H1 (cell line): Measurements from ENCODE around the gene DNAL4. TPM values are rescaled to one million over a fixed set of nuclear protein-coding genes. Genes with fewer than 3 reads are reported as not detected.

ENCODE experiments used
- CTCF ChIA-PET: fragments of 300-600 bp; sonication (Branson Sonifier 250); formaldehyde crosslinking; loops from one replicate; lab custom pipeline; 2021; ENCODE audit not compliant: partially characterized antibody; lab: Charles Lee
- POLR2A ChIA-PET: fragments of 300-600 bp; sonication (Branson Sonifier 250); formaldehyde crosslinking; loops from one replicate; lab custom pipeline; 2021; ENCODE audit warnings: inconsistent platforms; ENCODE audit not compliant: partially characterized antibody; lab: Charles Lee
- DNase-seq, 2 experiments: peaks; one replicate each; pipeline versions ENCODE4 v3.0.0 to v3.0.0-alpha.2; 2010 to 2022; ENCODE audit warnings: low spot score in 2 of 2, low read depth in 1 of 2, mixed read lengths in 1 of 2
- FAIRE-seq: peaks from 2 replicates; lab custom pipeline; 2011; peaks lifted over from hg19 to GRCh38; lab: Jason Lieb, UNC
- H2AFZ ChIP-seq: 2 replicates; pipeline ENCODE4 v1.8.1; 2012; ENCODE audit warnings: low read length, inconsistent platforms
- H2AK5ac ChIP-seq: 2 replicates; pipeline ENCODE4 v1.6.1; 2013; ENCODE audit warnings: low read depth, low read length
- H2BK120ac ChIP-seq: replicated peaks from 2 replicates; pipeline ENCODE3; 2013; ENCODE audit warnings: low read depth, low read length, inconsistent platforms
- H2BK12ac ChIP-seq: 2 replicates; pipeline ENCODE4 v1.6.1; 2013; ENCODE audit warnings: low read depth, low read length
- H2BK15ac ChIP-seq: 2 replicates; pipeline ENCODE4 v1.6.1; 2013; ENCODE audit warnings: low read length
- H2BK20ac ChIP-seq: 2 replicates; pipeline ENCODE4 v1.6.1; 2013; ENCODE audit warnings: low read length
- H2BK5ac ChIP-seq: 2 replicates; pipeline ENCODE4 v1.6.1; 2013; ENCODE audit warnings: low read depth, low read length
- H3K14ac ChIP-seq: 2 replicates; pipeline ENCODE4 v1.6.1; 2013; ENCODE audit warnings: inconsistent platforms; ENCODE audit not compliant: insufficient read length
- H3K18ac ChIP-seq: 2 replicates; pipeline ENCODE4 v1.6.1; 2013; ENCODE audit warnings: low read length; ENCODE audit errors: extremely low read depth
- H3K23ac ChIP-seq: 2 replicates; pipeline ENCODE4 v1.6.1; 2013; ENCODE audit warnings: inconsistent platforms; ENCODE audit not compliant: insufficient read length
- H3K23me2 ChIP-seq: 2 replicates; pipeline ENCODE4 v1.6.1; 2013; ENCODE audit warnings: low read depth, low read length
- H3K27ac ChIP-seq: 2 replicates; pipeline ENCODE4 v1.6.1; 2011; ENCODE audit warnings: low read depth, low read length, inconsistent platforms
- H3K27me3 ChIP-seq, 4 experiments: replicated peaks in 1 of 4; 1 replicate in 1 of 4; 2 replicates in 3 of 4; pipeline versions ENCODE4 v1.6.1 to v1.8.1; 2011 to 2013; ENCODE audit warnings: low read length in 3 of 4, mild to moderate bottlenecking in 3 of 4, inconsistent platforms in 2 of 4, mixed read lengths in 2 of 4, moderate library complexity in 1 of 4; ENCODE audit not compliant: control insufficient read depth in 3 of 4, insufficient read depth in 3 of 4; ENCODE audit errors: extremely low read depth in 1 of 4
- H3K36me3 ChIP-seq, 4 experiments: 2 replicates each; pipeline versions ENCODE4 v1.6.1 to v1.8.1; 2011 to 2013; ENCODE audit warnings: mild to moderate bottlenecking in 4 of 4, low read length in 3 of 4, moderate library complexity in 2 of 4, control low read depth in 1 of 4, inconsistent platforms in 1 of 4; ENCODE audit not compliant: insufficient read depth in 4 of 4, control insufficient read depth in 2 of 4
- H3K4ac ChIP-seq: replicated peaks from 2 replicates; pipeline ENCODE3; 2013; ENCODE audit warnings: low read length, low read depth, mixed read lengths, inconsistent platforms; ENCODE audit not compliant: insufficient read length
- H3K4me1 ChIP-seq, 4 experiments: replicated peaks in 1 of 4; 1 replicate in 1 of 4; 2 replicates in 3 of 4; pipeline versions ENCODE4 v1.6.1 to v1.8.1; 2011 to 2013; ENCODE audit warnings: low read length in 3 of 4, inconsistent platforms in 2 of 4, mixed read lengths in 1 of 4; ENCODE audit not compliant: insufficient read depth in 4 of 4, control insufficient read depth in 3 of 4
- H3K4me2 ChIP-seq, 2 experiments: 2 replicates each; pipeline versions ENCODE4 v1.6.1 to v1.8.1; 2011 to 2013; ENCODE audit warnings: low read depth in 2 of 2, low read length in 2 of 2, control low read depth in 1 of 2, inconsistent platforms in 1 of 2, mild to moderate bottlenecking in 1 of 2; ENCODE audit not compliant: insufficient read depth in 1 of 2
- H3K4me3 ChIP-seq, 4 experiments: fragments of 200-600, 300-600 bp in 1 of 4; sonication (generic), shearing (Covaris generic), sonication (Bioruptor Twin) in 1 of 4; 2 replicates each; pipeline versions ENCODE4 v1.5.1 to v1.8.1; 2011 to 2016; ENCODE audit warnings: low read length in 4 of 4, low read depth in 3 of 4, control low read depth in 2 of 4, inconsistent platforms in 2 of 4, mild to moderate bottlenecking in 2 of 4, mixed read lengths in 1 of 4, moderate library complexity in 1 of 4; ENCODE audit not compliant: insufficient read depth in 2 of 4; ENCODE audit errors: extremely low read depth in 1 of 4
- H3K56ac ChIP-seq: replicated peaks from 2 replicates; pipeline ENCODE3; 2013; ENCODE audit warnings: low read depth, mild to moderate bottlenecking, mixed read lengths, low read length, inconsistent platforms; ENCODE audit not compliant: insufficient read length
- H3K79me1 ChIP-seq: 2 replicates; pipeline ENCODE4 v1.6.1; 2013; ENCODE audit warnings: low read depth, low read length, control low read depth
- H3K79me2 ChIP-seq, 2 experiments: 2 replicates each; pipeline versions ENCODE4 v1.6.1 to v1.8.1; 2012 to 2013; ENCODE audit warnings: low read length in 2 of 2, mild to moderate bottlenecking in 2 of 2, inconsistent platforms in 1 of 2; ENCODE audit not compliant: insufficient read depth in 2 of 2, control insufficient read depth in 1 of 2
- H3K9ac ChIP-seq, 4 experiments: replicated peaks in 1 of 4; 1 replicate in 1 of 4; 2 replicates in 3 of 4; pipeline versions ENCODE4 v1.6.1 to v1.8.1; 2011 to 2013; ENCODE audit warnings: low read depth in 3 of 4, low read length in 3 of 4, control low read depth in 2 of 4, mild to moderate bottlenecking in 2 of 4, moderate library complexity in 2 of 4, inconsistent platforms in 1 of 4; ENCODE audit errors: extremely low read depth in 1 of 4
- H3K9me3 ChIP-seq, 2 experiments: 2 replicates each; pipeline versions ENCODE4 v1.6.1 to v1.8.1; 2012 to 2013; ENCODE audit warnings: mild to moderate bottlenecking in 2 of 2, moderate library complexity in 2 of 2, control low read depth in 1 of 2, inconsistent platforms in 1 of 2, low read depth in 1 of 2, low read length in 1 of 2, mixed read lengths in 1 of 2; ENCODE audit not compliant: insufficient read depth in 2 of 2
- H4K20me1 ChIP-seq, 2 experiments: replicated peaks in 1 of 2; 2 replicates each; pipeline versions ENCODE3 to v1.8.1; 2011 to 2013; ENCODE audit warnings: inconsistent platforms in 2 of 2, low read length in 2 of 2, mild to moderate bottlenecking in 1 of 2; ENCODE audit not compliant: insufficient read depth in 2 of 2, control insufficient read depth in 1 of 2
- H4K5ac ChIP-seq: 2 replicates; pipeline ENCODE4 v1.6.1; 2013; ENCODE audit warnings: low read length, low read depth, mixed read lengths, inconsistent platforms; ENCODE audit not compliant: insufficient read length
- H4K8ac ChIP-seq: 2 replicates; pipeline ENCODE4 v1.8.0; 2013; ENCODE audit warnings: mild to moderate bottlenecking, moderate library complexity, low read length, inconsistent platforms; ENCODE audit not compliant: insufficient read depth; ENCODE audit errors: extremely low read depth
- H4K91ac ChIP-seq: replicated peaks from 2 replicates; pipeline ENCODE3; 2013; ENCODE audit warnings: low read length, mixed read lengths, inconsistent platforms; ENCODE audit not compliant: insufficient read length
- BCL11A ChIP-seq, 2 experiments: IDR thresholded peaks; one replicate each; pipeline ENCODE4 v1.6.1; 2011; ENCODE audit warnings: low read depth in 2 of 2, low read length in 2 of 2, mild to moderate bottlenecking in 2 of 2
- KDM1A ChIP-seq: fragments of 200-600, 300-600 bp; sonication (generic); IDR thresholded peaks from 2 replicates; pipeline ENCODE4 v1.7.1; 2016; ENCODE audit warnings: mild to moderate bottlenecking, low read length, borderline replicate concordance
- SP4 ChIP-seq: IDR thresholded peaks from 2 replicates; pipeline ENCODE4 v1.6.1; 2012; ENCODE audit warnings: low read length, inconsistent platforms
- WGBS, 2 experiments: shearing (Covaris generic) in 1 of 2; methylation state at CpG; one replicate each; pipeline versions ENCODE4 v1.1.6 to v1.1.7; 2013 to 2015; ENCODE audit warnings: low lambda C conversion rate in 2 of 2, mixed read lengths in 2 of 2, inconsistent platforms in 1 of 2, low coverage in 1 of 2, missing lambda C conversion rate in 1 of 2; ENCODE audit not compliant: insufficient replicate concordance in 2 of 2, insufficient coverage in 1 of 2, insufficient read length in 1 of 2; ENCODE audit errors: extremely low coverage in 1 of 2, missing lambda C conversion rate in 1 of 2; 5-methylcytosine and 5-hydroxymethylcytosine counted together
- polyA plus RNA-seq, 7 experiments: library from polyadenylated mRNA; depleted of rRNA in 3 of 7; stranded (reverse) in 5 of 7; unstranded in 2 of 7; fragments of >200 nt in 5 of 7; fragments of 200-250 nt in 2 of 7; gene quantifications; 1 replicate in 5 of 7; 2 replicates in 1 of 7; 4 replicates in 1 of 7; pipeline versions ENCODE4 v1.2.1 to v1.2.3, GENCODE V29; 2011 to 2013; ENCODE audit warnings: missing spikeins in 2 of 7, mixed read lengths in 2 of 7
- total RNA-seq: library from RNA; stranded (reverse); fragmentation: NEBNext Ultra II Directional; extraction: Animal tissue kit (Norgen Biotek cat#: 25700); gene quantifications from 2 replicates; pipeline ENCODE4 v1.2.1, GENCODE V29; 2021

DNAL4 gene
- total and polyA plus RNA-seq, 2 of the 8 experiments (the other 6 are each of a cell fraction or from before 2014, with no cell fraction given), result 8.8 to 14.0 TPM

DNA sequence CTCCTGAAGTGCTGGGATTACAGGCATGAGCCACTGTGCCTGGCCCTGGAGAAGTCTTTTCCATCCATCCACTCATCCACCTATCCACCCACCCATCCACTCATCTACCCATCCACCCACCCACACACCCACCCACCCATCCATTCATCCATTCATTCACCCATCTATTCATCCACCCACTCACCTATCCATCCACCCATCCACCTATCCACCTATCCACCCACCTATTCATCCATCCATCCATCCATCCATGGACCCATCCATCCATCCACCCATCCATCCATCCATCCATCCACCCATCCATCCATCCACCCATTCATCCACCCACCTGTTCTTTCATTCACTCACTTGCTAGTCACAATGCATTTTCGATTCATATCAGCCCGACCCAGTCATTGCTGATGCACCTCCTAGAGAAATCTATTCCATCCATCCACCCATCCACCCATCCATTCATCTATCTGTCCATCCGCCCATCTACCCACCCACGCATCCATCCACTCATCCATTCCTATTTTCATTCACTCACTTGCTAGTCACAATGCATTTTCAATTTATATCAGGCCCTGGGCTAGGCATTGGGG, 20.5 kb downstream of the DNAL4 start:
- H3K23me2 ChIP-seq, result peaks cover 6% of the 10 kb centered on the region; the same call in 1 of the 2 replicates
- POLR2A ChIA-PET, result no interaction called here
- FAIRE-seq, result no peak
- CTCF ChIA-PET, result no interaction called here
- no peak overlapping the region for H2BK5ac ChIP-seq
- H2BK120ac ChIP-seq, result no peak overlapping the region
- H2AK5ac ChIP-seq, result no peak overlapping the region
- no peaks in the 10 kb centered on the region for H3K36me3 ChIP-seq
- H3K4me1 ChIP-seq, result peaks cover 0 to 4% (median 2%) of the 10 kb centered on the region in 4 experiments; a peak in 3 of 7 replicates
- H2BK20ac ChIP-seq, result no peak overlapping the region
- peaks cover 0 to 2% of the 10 kb centered on the region in 2 experiments for H4K20me1 ChIP-seq
- no peak for TF ChIP-seq BCL11A (IDR thresholded peaks at IDR 0.05; ENCODE audit: low read depth in 2 of 2, low read length in 2 of 2)
- no peak for TF ChIP-seq SP4
- TF ChIP-seq KDM1A, result no peak
- H2AFZ ChIP-seq, result no peak overlapping the region
- no peak overlapping the region for H3K4me3 ChIP-seq
- H3K9me3 ChIP-seq, result no peaks in the 10 kb centered on the region
- no peak overlapping the region for H3K23ac ChIP-seq
- H3K4ac ChIP-seq, result no peak overlapping the region
- DNase-seq, result no peak
- H3K4me2 ChIP-seq, result no peak overlapping the region
- H3K27me3 ChIP-seq, result no peaks in the 10 kb centered on the region; a peak in 2 of 7 replicates
- H2BK15ac ChIP-seq, result no peak overlapping the region
- WGBS, 2 experiments, result 87% methylated on average over 4 of the region's 4 CpGs; no CpG with 5 or more reads in 1 of the 2 experiments
- H3K79me2 ChIP-seq, result no peaks in the 10 kb centered on the region
- no peak overlapping the region for H2BK12ac ChIP-seq
- no peak overlapping the region for H3K56ac ChIP-seq
- no peak overlapping the region for H4K5ac ChIP-seq
- no peak overlapping the region for H4K91ac ChIP-seq
- H4K8ac ChIP-seq, result no peak overlapping the region
- H3K79me1 ChIP-seq, result no peaks in the 10 kb centered on the region
- H3K27ac ChIP-seq, result no peak overlapping the region
- H3K9ac ChIP-seq, result no peak overlapping the region
- no peak overlapping the region for H3K14ac ChIP-seq
- no peak overlapping the region for H3K18ac ChIP-seq
